ENCODE measurements around the gene ZNF785. TPM values are rescaled to one million over a fixed set of nuclear protein-coding genes. Genes with fewer than 3 reads are reported as not detected.
A peak's percentile ranks its signal among the peaks of the same experiment; 100 is the strongest.

The ZNF785 gene
- total and polyA plus RNA-seq, 2 of the 13 experiments (the other 11 are each of a cell fraction or from before 2014, with no cell fraction given): 0.01 TPM; not detected in 1

GRCh38 chr16:30557957-30558788 lies 27.3 kb downstream of the ZNF785 start, which contains the start of gene ZNF764 (continued):
- no peak for TF ChIP-seq TERF1 (CRISPR knock-in tag; IDR thresholded peaks at IDR 0.05)
- TF ChIP-seq XRCC5 (optimal IDR thresholded peaks at IDR 0.05; ENCODE audit: low read length): peak; percentile 84
- 0 out of 2 replicates have a peak, but pooled peaks have one; percentile 30 for TF ChIP-seq ZBTB44 (CRISPR knock-in tag; IDR thresholded peaks at IDR 0.05)
- peak; percentile 69; the same call in 1 of the 2 replicates for TF ChIP-seq ZNF616 (CRISPR knock-in tag; IDR thresholded peaks at IDR 0.05; ENCODE audit: low read depth)
- TF ChIP-seq THAP11 (CRISPR knock-in tag; IDR thresholded peaks at IDR 0.05): peak; percentile 91
- TF ChIP-seq ZZZ3 (CRISPR knock-in tag; IDR thresholded peaks at IDR 0.05; ENCODE audit: borderline replicate concordance): 0 out of 2 replicates have a peak, but pooled peaks have one; percentile 38
- peak; percentile 90; the same call in 1 of the 2 replicates for TF ChIP-seq KLF11 (CRISPR knock-in tag; IDR thresholded peaks at IDR 0.05)
- no peak; the same call in 1 of the 2 replicates for TF ChIP-seq SNAPC5 (CRISPR knock-in tag; IDR thresholded peaks at IDR 0.05; ENCODE audit: borderline replicate concordance)
- 0 out of 2 replicates have a peak, but pooled peaks have one; percentile 74 for TF ChIP-seq PAX8 (CRISPR knock-in tag; IDR thresholded peaks at IDR 0.05; ENCODE audit: borderline replicate concordance)
- 0 out of 2 replicates have a peak, but pooled peaks have one; percentile 67 for TF ChIP-seq ZFP90 (CRISPR knock-in tag; IDR thresholded peaks at IDR 0.05; ENCODE audit: borderline replicate concordance)
- no peak; the same call in none of the 2 replicates for TF ChIP-seq ZBTB26 (CRISPR knock-in tag; IDR thresholded peaks at IDR 0.05; ENCODE audit: borderline replicate concordance)
- no peak for TF ChIP-seq PRPF4 (IDR thresholded peaks at IDR 0.05; ENCODE audit: low read depth, low read length, poor library complexity, severe bottlenecking)
- TF ChIP-seq BATF2 (CRISPR knock-in tag; IDR thresholded peaks at IDR 0.05): peak; percentile 65; the same call in 1 of the 2 replicates
- peak; percentile 59; the same call in 1 of the 2 replicates for TF ChIP-seq ZNF44 (CRISPR knock-in tag; IDR thresholded peaks at IDR 0.05)
- no peak for TF ChIP-seq ARNT (IDR thresholded peaks at IDR 0.05)
- no peak for TF ChIP-seq ADNP (CRISPR knock-in tag; IDR thresholded peaks at IDR 0.05)
- peak; percentile 72 for TF ChIP-seq ZNF781 (CRISPR knock-in tag; IDR thresholded peaks at IDR 0.05; ENCODE audit: borderline replicate concordance, not compliant biosample characterization)
- no peak for TF ChIP-seq ZNF672 (CRISPR knock-in tag; IDR thresholded peaks at IDR 0.05)
- no peak for TF ChIP-seq THYN1 (CRISPR knock-in tag; IDR thresholded peaks at IDR 0.05; ENCODE audit: borderline replicate concordance, low read depth)
- no peak for TF ChIP-seq ZBTB4 (CRISPR knock-in tag; IDR thresholded peaks at IDR 0.05; ENCODE audit: borderline replicate concordance)
